Mesenchymal stem cell (in vitro differentiated cells and primary cell): ENCODE data around the gene NUCB1.
"Not testable (repeated sequence)": the region's sequence is repeated elsewhere in the genome, so short reads cannot be mapped to it uniquely, and the experiment has no call there.

Source experiments
- DNase-seq: peaks from one replicate; pipeline ENCODE4 v3.0.0-alpha.2; 2013
- H2AFZ ChIP-seq: one replicate; pipeline ENCODE4 v1.6.1; 2013; ENCODE audit warnings: low read depth, mild to moderate bottlenecking, control low read depth, inconsistent platforms, low read length, moderate library complexity
- H2AK5ac ChIP-seq: 2 replicates; pipeline ENCODE4 v1.6.1; 2013; ENCODE audit warnings: low read length, moderate library complexity, mild to moderate bottlenecking, inconsistent platforms; ENCODE audit not compliant: severe bottlenecking
- H2BK120ac ChIP-seq: one replicate; pipeline ENCODE4 v1.6.1; 2013; ENCODE audit warnings: low read depth, mild to moderate bottlenecking, inconsistent platforms, low read length, moderate library complexity
- H2BK12ac ChIP-seq, 2 experiments: one replicate each; pipeline ENCODE4 v1.6.1; 2013; ENCODE audit warnings: inconsistent platforms in 2 of 2, low read length in 2 of 2, mild to moderate bottlenecking in 2 of 2, moderate library complexity in 2 of 2, control low read depth in 1 of 2
- H2BK15ac ChIP-seq: one replicate; pipeline ENCODE4 v1.6.1; 2013; ENCODE audit warnings: mild to moderate bottlenecking, low read depth, inconsistent platforms; ENCODE audit not compliant: poor library complexity, severe bottlenecking
- H2BK5ac ChIP-seq: 2 replicates; pipeline ENCODE4 v1.6.1; 2013; ENCODE audit warnings: low read depth, mild to moderate bottlenecking, low read length, control low read depth, inconsistent platforms; ENCODE audit not compliant: poor library complexity, severe bottlenecking
- H3K14ac ChIP-seq, 2 experiments: one replicate each; pipeline ENCODE4 v1.6.1; 2013; ENCODE audit warnings: inconsistent platforms in 2 of 2, low read length in 2 of 2, control low read depth in 1 of 2, mild to moderate bottlenecking in 1 of 2, moderate library complexity in 1 of 2
- H3K18ac ChIP-seq, 2 experiments: one replicate each; pipeline ENCODE4 v1.6.1; 2013; ENCODE audit warnings: inconsistent platforms in 2 of 2, low read length in 2 of 2, control low read depth in 1 of 2, low read depth in 1 of 2, mild to moderate bottlenecking in 1 of 2
- H3K23ac ChIP-seq, 2 experiments: one replicate each; pipeline ENCODE4 v1.6.1; 2013; ENCODE audit warnings: inconsistent platforms in 2 of 2, low read length in 2 of 2, mild to moderate bottlenecking in 2 of 2, moderate library complexity in 2 of 2, control low read depth in 1 of 2
- H3K27ac ChIP-seq: 2 replicates; pipeline ENCODE4 v1.5.1; 2013; ENCODE audit warnings: mild to moderate bottlenecking, moderate library complexity, low read length, control low read depth, inconsistent platforms; ENCODE audit not compliant: poor library complexity, severe bottlenecking
- H3K27me3 ChIP-seq, 2 experiments: 2 replicates each; pipeline versions ENCODE4 v1.6.1 to v1.7.0; 2013; ENCODE audit warnings: low read length in 2 of 2, mild to moderate bottlenecking in 2 of 2, moderate library complexity in 2 of 2, control low read depth in 1 of 2, inconsistent platforms in 1 of 2; ENCODE audit not compliant: control insufficient read depth in 1 of 2, insufficient read depth in 1 of 2
- H3K36me3 ChIP-seq, 2 experiments: 2 replicates each; pipeline versions ENCODE4 v1.6.1 to v1.7.0; 2013; ENCODE audit warnings: low read length in 2 of 2, control low read depth in 1 of 2, inconsistent platforms in 1 of 2, low read depth in 1 of 2, mild to moderate bottlenecking in 1 of 2; ENCODE audit not compliant: insufficient read depth in 2 of 2, control insufficient read depth in 1 of 2
- H3K4ac ChIP-seq, 2 experiments: one replicate each; pipeline ENCODE4 v1.6.1; 2013; ENCODE audit warnings: inconsistent platforms in 2 of 2, low read length in 2 of 2, mild to moderate bottlenecking in 2 of 2, moderate library complexity in 2 of 2, control low read depth in 1 of 2, low read depth in 1 of 2
- H3K4me1 ChIP-seq: 2 replicates; pipeline ENCODE4 v1.6.1; 2013; ENCODE audit warnings: low read depth, low read length, control low read depth; ENCODE audit not compliant: control insufficient read depth, insufficient read depth
- H3K4me2 ChIP-seq: 2 replicates; pipeline ENCODE4 v1.6.1; 2013; ENCODE audit warnings: low read length, mild to moderate bottlenecking, inconsistent platforms; ENCODE audit not compliant: poor library complexity, severe bottlenecking
- H3K4me3 ChIP-seq, 2 experiments: 2 replicates each; pipeline versions ENCODE4 v1.5.1 to v1.7.0; 2013; ENCODE audit warnings: low read length in 2 of 2, mild to moderate bottlenecking in 2 of 2, control low read depth in 1 of 2, low read depth in 1 of 2; ENCODE audit not compliant: insufficient read depth in 1 of 2
- H3K79me1 ChIP-seq: replicated peaks from 2 replicates; pipeline ENCODE4 v1.6.1; 2013; ENCODE audit warnings: mild to moderate bottlenecking, control low read depth, low read length, inconsistent platforms; ENCODE audit not compliant: poor library complexity, severe bottlenecking
- H3K9ac ChIP-seq: 2 replicates; pipeline ENCODE4 v1.7.0; 2013; ENCODE audit warnings: mild to moderate bottlenecking, low read length, moderate library complexity
- H3K9me3 ChIP-seq: 2 replicates; pipeline ENCODE4 v1.7.0; 2013; ENCODE audit warnings: mild to moderate bottlenecking, low read length; ENCODE audit not compliant: control insufficient read depth
- H4K8ac ChIP-seq: one replicate; pipeline ENCODE4 v1.6.1; 2013; ENCODE audit warnings: inconsistent platforms, mild to moderate bottlenecking, low read length, moderate library complexity
- H4K91ac ChIP-seq: one replicate; pipeline ENCODE4 v1.6.1; 2013; ENCODE audit warnings: mild to moderate bottlenecking, low read length, inconsistent platforms
- WGBS: methylation state at CpG from one replicate; pipeline ENCODE4 v1.1.7; 2013; ENCODE audit warnings: mixed read lengths; 5-methylcytosine and 5-hydroxymethylcytosine counted together

NUCB1 gene

GRCh38 chr19:48921721-48922500 lies 21.8 kb downstream of the NUCB1 start:
- H3K27me3 ChIP-seq: no peaks in the 10 kb centered on the region
- no peak overlapping the region for H4K8ac ChIP-seq
- H3K79me1 ChIP-seq: no peaks in the 10 kb centered on the region
- no peak overlapping the region for H3K4me3 ChIP-seq
- H2BK5ac ChIP-seq: no peak overlapping the region
- H3K4me2 ChIP-seq: no peak overlapping the region
- peak overlapping the region in 1 of 2 experiments; percentile 7 for H2BK12ac ChIP-seq
- no peak overlapping the region for H2BK15ac ChIP-seq
- H3K14ac ChIP-seq: no peak overlapping the region
- no peaks in the 10 kb centered on the region for H3K9me3 ChIP-seq
- no peak overlapping the region for H3K23ac ChIP-seq
- no peak overlapping the region for H2AK5ac ChIP-seq
- H3K27ac ChIP-seq: no peak overlapping the region
- H3K36me3 ChIP-seq: peaks cover 49 to 52% of the 10 kb centered on the region in 2 experiments
- H2AFZ ChIP-seq: no peak overlapping the region
- H3K4me1 ChIP-seq: peaks cover 5% of the 10 kb centered on the region
- H3K9ac ChIP-seq: no peak overlapping the region
- 96% methylated on average over 12 of the region's 12 CpGs for WGBS
- no peak overlapping the region for H3K4ac ChIP-seq
- H4K91ac ChIP-seq: no peak overlapping the region
- H3K18ac ChIP-seq: no peak overlapping the region
- no peak overlapping the region for H2BK120ac ChIP-seq
- DNase-seq: no peak

GRCh38 chr19:48922548-48923490 lies 22.7 kb downstream of the NUCB1 start:
- DNase-seq: no peak
- Histone ChIP-seq H2BK120ac (no peak overlapping the region), H2AK5ac (no peak overlapping the region), H3K79me1 (no peaks in the 10 kb centered on the region), H3K9ac (no peak overlapping the region), H3K4me1 (peaks cover 7% of the 10 kb centered on the region), H2BK12ac (no peak overlapping the region), H3K18ac (no peak overlapping the region), H2BK15ac (no peak overlapping the region), H3K4me3 (no peak overlapping the region), H4K91ac (no peak overlapping the region), H3K14ac (no peak overlapping the region), H2BK5ac (no peak overlapping the region), H3K36me3 (peaks cover 46 to 48% of the 10 kb centered on the region in 2 experiments), H3K9me3 (no peaks in the 10 kb centered on the region), H2AFZ (no peak overlapping the region), H3K4me2 (no peak overlapping the region), H3K23ac (no peak overlapping the region), H3K4ac (no peak overlapping the region), H3K27ac (no peak overlapping the region), H3K27me3 (no peaks in the 10 kb centered on the region), H4K8ac (no peak overlapping the region)
- WGBS: 95% methylated on average over 18 of the region's 18 CpGs

- Histone ChIP-seq H2AK5ac (no peak overlapping the region), H2BK15ac (no peak overlapping the region), H3K9me3 (no peaks in the 10 kb centered on the region), H2BK120ac (no peak overlapping the region), H4K91ac (no peak overlapping the region), H2BK12ac (no peak overlapping the region), H3K4ac (no peak overlapping the region), H3K4me3 (no peak overlapping the region), H3K4me1 (peaks cover 7% of the 10 kb centered on the region), H3K23ac (no peak overlapping the region), H4K8ac (no peak overlapping the region), H3K27ac (no peak overlapping the region), H3K14ac (no peak overlapping the region), H2AFZ (no peak overlapping the region), H2BK5ac (no peak overlapping the region), H3K18ac (no peak overlapping the region), H3K9ac (peak overlapping the region; percentile 54), H3K27me3 (no peaks in the 10 kb centered on the region), H3K79me1 (no peaks in the 10 kb centered on the region), H3K36me3 (peaks cover 25 to 28% of the 10 kb centered on the region in 2 experiments), H3K4me2 (no peak overlapping the region)
- no peak for DNase-seq
- WGBS: 84% methylated on average over 10 of the region's 11 CpGs
Measured at GRCh38 chr19:48925240-48925843, 25.2 kb downstream of the NUCB1 start.

GRCh38 chr19:48925890-48926289 lies 25.8 kb downstream of the NUCB1 start:
- not testable (repeated sequence) for H2AK5ac ChIP-seq, H4K91ac ChIP-seq, H3K4me2 ChIP-seq, H2BK5ac ChIP-seq, H3K23ac ChIP-seq, H3K9ac ChIP-seq, H3K79me1 ChIP-seq, H3K27me3 ChIP-seq, H2AFZ ChIP-seq, H3K4ac ChIP-seq, H3K9me3 ChIP-seq, DNase-seq, H2BK15ac ChIP-seq, H2BK12ac ChIP-seq, H4K8ac ChIP-seq, H3K14ac ChIP-seq, H3K4me1 ChIP-seq, H3K18ac ChIP-seq, H2BK120ac ChIP-seq, H3K4me3 ChIP-seq, H3K27ac ChIP-seq
- 91% methylated on average over 8 of the region's 8 CpGs for WGBS
- peaks cover 19 to 24% of the 10 kb centered on the region in 2 experiments for H3K36me3 ChIP-seq
